ENCODE data around the gene F7.

F7 gene

GRCh38 chr13:113117911-113118260 lies 12.3 kb downstream of the F7 start:
- no peak for DNase-seq (ENCODE audit: low read depth in 3 of 3)

GRCh38 chr13:113118261-113119021 lies 12.8 kb downstream of the F7 start:
- DNase-seq (ENCODE audit: low read depth in 3 of 3) = no peak

- DNase-seq (ENCODE audit: low read depth in 3 of 3) = no peak
Measured at GRCh38 chr13:113119166-113119821, 13.7 kb downstream of the F7 start.

- no peak for DNase-seq (ENCODE audit: low read depth in 3 of 3)
Measured at GRCh38 chr13:113119822-113120189, 14.2 kb downstream of the F7 start.

GRCh38 chr13:113120300-113121182 lies 14.9 kb downstream of the F7 start:
- DNase-seq (ENCODE audit: low read depth in 3 of 3) = no peak

GRCh38 chr13:113121183-113121927 lies 15.8 kb downstream of the F7 start:
- DNase-seq (ENCODE audit: low read depth in 3 of 3) = no peak

GRCh38 chr13:113121928-113122471 lies 16.4 kb downstream of the F7 start:
- no peak for DNase-seq (ENCODE audit: low read depth in 3 of 3)

- no peak for DNase-seq (ENCODE audit: low read depth in 3 of 3)
Measured at GRCh38 chr13:113122550-113123225, 17.1 kb downstream of the F7 start, which contains the start of gene F10. Gene F10, plus strand, starts transcription at chr13:113122799. Its CDS starts 57 bp downstream, at chr13:113122856.

- no peak for DNase-seq (ENCODE audit: low read depth in 3 of 3)
Measured at GRCh38 chr13:113123226-113124201, 17.9 kb downstream of the F7 start.

GRCh38 chr13:113124211-113124970 lies 18.8 kb downstream of the F7 start:
- DNase-seq (ENCODE audit: low read depth in 3 of 3) = no peak

GRCh38 chr13:113125506-113126264 lies 20.1 kb downstream of the F7 start:
- no peak for DNase-seq (ENCODE audit: low read depth in 3 of 3)

- DNase-seq (ENCODE audit: low read depth in 3 of 3) = no peak
Measured at GRCh38 chr13:113126265-113127150, 20.9 kb downstream of the F7 start.

- DNase-seq (ENCODE audit: low read depth in 3 of 3) = no peak
Measured at GRCh38 chr13:113129480-113129879, 23.9 kb downstream of the F7 start.

- peak in 1 of 3 experiments; percentile 50 for DNase-seq (ENCODE audit: low read depth in 3 of 3)
Measured at GRCh38 chr13:113129921-113130750, 24.5 kb downstream of the F7 start.

- no peak for DNase-seq (ENCODE audit: low read depth in 3 of 3)
Measured at GRCh38 chr13:113135281-113135760, 29.7 kb downstream of the F7 start.

- DNase-seq (ENCODE audit: low read depth in 3 of 3) = no peak
Measured at GRCh38 chr13:113137691-113138298, 32.2 kb downstream of the F7 start.

Data from stimulated activated CD4-positive, alpha-beta T cell treated with anti-CD3 and anti-CD28 coated beads, TNF-alpha, amount 100 ng/mL, for 24 hours (primary cell).